Astrocyte of the spinal cord (primary cell): ENCODE results near the gene SAMD4A.

Experiments
- DNase-seq: peaks from one replicate; pipeline ENCODE4 v3.0.0; 2011; ENCODE audit warnings: low read depth, low spot score
- H3K4me3 ChIP-seq: 2 replicates; pipeline ENCODE4 v1.5.1; 2011; ENCODE audit warnings: low read depth, mild to moderate bottlenecking, low read length, moderate library complexity
- in situ Hi-C: cut with HindIII; loops from 2 replicates; pipeline ENCODE4 v1.10.0; 2017; ENCODE audit warnings: low sequenced_read_pairs
- TF ChIP-seq, protein P1 (sequence below): IDR thresholded peaks from 2 replicates; pipeline ENCODE4 v1.5.1; 2012; ENCODE audit warnings: low read depth, mild to moderate bottlenecking, low read length, inconsistent platforms

Gene SAMD4A

DNA sequence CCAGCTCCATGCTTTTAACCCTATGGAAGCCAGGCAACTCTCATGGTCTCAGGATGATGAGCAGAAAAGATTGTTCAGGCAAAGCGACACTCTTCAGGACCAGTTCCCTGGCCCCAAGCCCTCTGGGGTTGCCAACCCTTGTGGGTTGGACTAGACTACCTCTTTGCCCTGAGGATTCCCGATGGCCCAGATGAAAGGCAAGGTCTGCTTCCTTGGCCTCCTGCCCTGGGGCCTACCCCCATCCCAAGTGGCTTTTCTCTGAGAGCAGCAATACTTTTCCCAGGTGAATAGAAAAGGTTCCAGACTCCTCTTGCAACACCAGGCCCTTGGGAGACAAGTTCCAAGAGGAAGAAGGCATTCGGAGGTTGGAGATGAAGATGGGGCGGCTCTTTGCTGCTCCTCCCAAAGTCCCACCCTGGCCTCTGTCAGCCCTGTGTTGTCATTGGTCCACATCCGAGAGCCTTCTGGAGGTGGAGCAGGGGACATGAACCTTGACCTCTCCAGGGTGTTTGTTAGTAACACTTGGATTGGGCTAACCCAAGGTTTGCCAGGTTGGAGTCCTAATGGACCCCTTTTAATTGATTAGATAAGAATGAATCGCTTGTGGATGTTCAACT lies 204.6 kb downstream of the SAMD4A start:
- TF ChIP-seq, protein P1, sequence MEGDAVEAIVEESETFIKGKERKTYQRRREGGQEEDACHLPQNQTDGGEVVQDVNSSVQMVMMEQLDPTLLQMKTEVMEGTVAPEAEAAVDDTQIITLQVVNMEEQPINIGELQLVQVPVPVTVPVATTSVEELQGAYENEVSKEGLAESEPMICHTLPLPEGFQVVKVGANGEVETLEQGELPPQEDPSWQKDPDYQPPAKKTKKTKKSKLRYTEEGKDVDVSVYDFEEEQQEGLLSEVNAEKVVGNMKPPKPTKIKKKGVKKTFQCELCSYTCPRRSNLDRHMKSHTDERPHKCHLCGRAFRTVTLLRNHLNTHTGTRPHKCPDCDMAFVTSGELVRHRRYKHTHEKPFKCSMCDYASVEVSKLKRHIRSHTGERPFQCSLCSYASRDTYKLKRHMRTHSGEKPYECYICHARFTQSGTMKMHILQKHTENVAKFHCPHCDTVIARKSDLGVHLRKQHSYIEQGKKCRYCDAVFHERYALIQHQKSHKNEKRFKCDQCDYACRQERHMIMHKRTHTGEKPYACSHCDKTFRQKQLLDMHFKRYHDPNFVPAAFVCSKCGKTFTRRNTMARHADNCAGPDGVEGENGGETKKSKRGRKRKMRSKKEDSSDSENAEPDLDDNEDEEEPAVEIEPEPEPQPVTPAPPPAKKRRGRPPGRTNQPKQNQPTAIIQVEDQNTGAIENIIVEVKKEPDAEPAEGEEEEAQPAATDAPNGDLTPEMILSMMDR, result no peak
- H3K4me3 ChIP-seq, result no peak overlapping the region
- no peak for DNase-seq
- in situ Hi-C loops, result no loop called here

DNA sequence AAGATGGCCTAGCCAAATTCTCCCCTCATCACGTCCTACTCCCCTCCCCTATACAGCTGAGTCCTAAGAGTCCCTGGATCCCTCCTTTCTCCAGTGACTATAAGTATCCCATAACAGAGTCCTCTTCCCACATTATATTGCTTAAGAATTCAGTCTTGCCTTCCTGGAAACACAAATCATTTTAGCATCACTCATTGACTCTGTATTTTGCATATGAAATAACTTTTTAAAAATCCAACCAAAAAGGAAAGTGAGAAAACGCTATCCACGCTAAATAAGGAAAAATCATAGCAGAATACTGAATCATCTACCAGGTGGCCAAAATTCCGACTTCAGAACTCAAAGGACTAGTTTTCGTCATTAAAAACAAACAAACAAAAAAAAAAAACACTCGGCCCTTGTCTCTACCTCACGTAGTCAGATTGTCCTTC lies 205.5 kb downstream of the SAMD4A start:
- TF ChIP-seq, protein P1, result no peak
- peak; percentile 61 for DNase-seq
- in situ Hi-C loops, result no loop called here
- no peak overlapping the region for H3K4me3 ChIP-seq

DNA sequence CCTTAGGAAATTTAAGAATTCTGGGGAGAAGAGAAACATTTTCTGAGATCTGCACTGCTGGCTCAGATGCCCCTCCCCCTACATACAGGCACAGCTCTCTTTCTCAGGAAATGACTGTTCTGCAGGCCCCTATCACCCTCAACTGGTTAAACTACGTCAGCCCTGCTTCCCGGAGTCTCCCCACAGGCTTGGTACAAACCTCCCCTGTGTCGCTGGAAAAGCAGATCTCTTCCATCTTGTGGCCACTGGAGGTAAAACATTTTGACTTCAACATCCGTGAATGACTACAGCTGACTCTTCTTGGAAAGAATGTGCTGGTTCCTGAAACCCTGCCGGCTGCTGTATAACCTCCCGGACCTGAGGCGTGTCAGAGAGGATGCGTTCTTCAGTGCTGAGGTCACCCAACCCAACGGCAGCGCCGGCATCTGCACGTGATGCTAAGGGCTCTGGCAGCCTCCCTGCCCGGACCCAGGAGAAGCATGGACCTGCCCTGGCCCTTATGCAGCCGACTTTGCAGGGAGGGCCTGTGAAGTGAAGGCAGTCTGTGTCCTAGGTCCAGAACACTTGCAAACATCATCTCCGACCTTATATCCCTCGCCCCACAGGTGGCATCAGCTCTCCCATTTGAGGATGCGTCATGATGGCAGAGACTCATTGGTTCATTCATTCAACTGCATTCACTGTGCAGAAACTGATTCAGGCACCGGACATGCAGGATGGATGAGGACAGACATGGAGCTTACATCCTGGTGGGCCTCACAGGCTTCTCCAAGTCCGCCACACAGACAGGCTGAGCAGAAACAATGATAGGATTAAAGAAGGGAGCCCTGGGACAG lies 206.5 kb downstream of the SAMD4A start:
- TF ChIP-seq, protein P1, result peak; percentile 67
- H3K4me3 ChIP-seq, result peak overlapping the region; percentile 23

DNA sequence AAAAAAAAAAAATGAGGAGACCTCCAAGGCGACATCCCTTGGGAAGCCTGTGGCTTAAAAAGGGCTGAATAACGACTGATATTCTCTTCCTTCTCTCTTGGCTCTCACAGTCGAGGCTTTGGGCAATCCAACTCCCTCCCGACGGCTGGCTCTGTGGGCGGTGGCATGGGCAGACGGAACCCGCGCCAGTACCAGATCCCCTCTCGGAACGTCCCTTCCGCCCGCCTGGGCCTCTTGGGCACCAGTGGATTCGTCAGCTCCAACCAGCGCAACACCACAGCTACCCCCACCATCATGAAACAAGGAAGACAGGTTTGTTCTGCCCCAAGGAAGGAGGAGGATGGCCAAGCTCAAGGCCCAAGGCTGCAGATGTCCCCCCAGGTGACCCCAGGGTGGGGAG lies 207.9 kb downstream of the SAMD4A start:
- TF ChIP-seq, protein P1, result no peak
- in situ Hi-C loops, result no loop called here
- H3K4me3 ChIP-seq, result no peak overlapping the region
- no peak for DNase-seq

More for the DNA sequence above, 206.5 kb downstream of the SAMD4A start:
- peak; percentile 100 for DNase-seq
- in situ Hi-C loops, result no loop called here

DNA sequence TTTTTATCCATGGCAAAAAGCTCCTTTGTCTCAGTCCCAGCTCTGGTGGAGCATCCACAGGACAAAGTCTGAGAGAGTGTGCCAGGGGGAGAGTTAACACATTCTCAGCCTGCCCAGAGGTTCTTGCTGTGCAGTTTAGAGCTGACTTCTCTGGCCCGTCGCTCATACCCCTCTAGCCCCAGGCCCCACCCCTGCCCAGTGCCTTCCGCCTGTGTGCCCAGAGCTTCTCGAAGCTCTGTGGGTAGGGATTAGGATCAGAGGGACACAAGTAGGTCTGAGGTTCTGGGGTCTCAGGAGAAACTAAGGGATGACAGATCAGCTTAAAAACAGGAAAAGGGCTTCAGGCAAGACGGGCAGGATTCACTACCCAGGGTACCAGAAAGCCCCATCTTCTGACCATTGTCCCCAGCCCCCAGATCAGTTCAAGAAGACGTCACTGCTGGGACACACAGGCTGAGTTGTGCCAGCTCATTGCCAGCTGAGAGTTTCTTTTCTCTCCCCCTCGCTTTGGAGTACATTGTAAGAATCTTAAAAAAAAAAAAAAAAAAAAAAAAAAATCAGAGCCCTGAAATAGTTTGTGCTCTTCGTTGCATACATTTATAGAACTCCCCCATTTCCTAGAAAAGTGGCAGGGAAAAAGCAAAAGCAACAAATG lies 208.7 kb downstream of the SAMD4A start:
- TF ChIP-seq, protein P1, result no peak
- no peak overlapping the region for H3K4me3 ChIP-seq
- DNase-seq, result no peak
- in situ Hi-C loops, result no loop called here

DNA sequence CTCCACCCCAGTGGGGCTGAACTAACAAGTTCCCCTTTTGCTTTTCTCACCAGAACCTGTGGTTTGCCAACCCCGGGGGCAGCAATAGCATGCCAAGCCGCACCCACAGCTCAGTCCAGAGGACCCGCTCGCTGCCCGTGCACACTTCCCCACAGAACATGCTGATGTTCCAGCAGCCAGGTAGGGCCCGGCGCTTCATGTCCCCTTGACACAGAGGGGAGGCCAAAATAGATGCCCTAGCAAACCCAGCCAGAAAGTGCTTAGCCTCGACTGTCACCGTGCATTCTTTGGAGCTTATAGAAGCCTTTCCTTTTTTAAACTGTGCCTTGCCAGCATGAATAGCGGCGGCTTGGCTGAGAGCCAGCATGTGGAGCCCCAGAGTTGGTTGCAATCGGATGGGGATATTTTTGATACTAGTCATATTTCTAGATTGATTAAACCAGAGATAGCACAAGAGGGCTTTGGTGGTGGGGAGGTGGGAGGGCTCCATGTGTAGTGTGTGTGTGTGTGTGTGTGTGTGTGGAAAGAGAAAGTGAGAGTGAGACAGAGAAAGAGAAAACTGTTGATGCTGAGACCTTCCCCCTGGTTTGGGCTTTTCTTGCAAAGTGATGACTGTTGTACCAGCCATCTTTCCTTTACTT lies 209.6 kb downstream of the SAMD4A start:
- TF ChIP-seq, protein P1, result no peak
- peak; percentile 75 for DNase-seq
- H3K4me3 ChIP-seq, result no peak overlapping the region
- in situ Hi-C loops, result no loop called here
